K562 (cell line): Measurements from ENCODE around the gene ITSN2. TPM values are rescaled to one million over a fixed set of nuclear protein-coding genes. Genes with fewer than 3 reads are reported as not detected.

Experiments used
- CBX2 ChIP-seq: fragments of 200-600 bp; sonication (generic); IDR thresholded peaks from one replicate; pipeline ENCODE4 v1.6.1; 2012; ENCODE audit warnings: mild to moderate bottlenecking, low read length, inconsistent platforms; ENCODE audit not compliant: insufficient read depth, poor library complexity, severe bottlenecking
- EGR1 ChIP-seq: fragments of 450-650 bp; conservative IDR thresholded peaks from 2 replicates; pipeline ENCODE4 v1.6.1; 2017; ENCODE audit warnings: mild to moderate bottlenecking
- ELF4 ChIP-seq: fragments of 450-650 bp; formaldehyde crosslinking; IDR thresholded peaks from 2 replicates; pipeline ENCODE4 v1.4.0; 2022; ENCODE audit warnings: missing genetic modification characterization
- ZFP36 ChIP-seq: fragments of 150-350 bp; IDR thresholded peaks from 2 replicates; pipeline ENCODE4 v1.6.1; 2018; ENCODE audit warnings: low read length, low read depth; ENCODE audit not compliant: partially characterized antibody
- ZNF668 ChIP-seq: fragments of 250-450 bp; sonication (Bioruptor Pico); IDR thresholded peaks from 2 replicates; pipeline ENCODE4 v1.8.0; 2022; ENCODE audit warnings: mild to moderate bottlenecking, inconsistent platforms
- ZSCAN32 ChIP-seq: fragments of 450-650 bp; formaldehyde crosslinking; IDR thresholded peaks from 2 replicates; pipeline ENCODE4 v1.4.0; 2020; ENCODE audit warnings: mild to moderate bottlenecking, moderate library complexity
- polyA plus RNA-seq, 8 experiments: library from polyadenylated mRNA; depleted of rRNA in 4 of 8; stranded (reverse) in 5 of 8; unstranded in 3 of 8; fragments of >200 nt; fragmentation: Nextera tagmentation in 2 of 8; fragmentation: Illumina TruSeq in 1 of 8; extraction: Ambion mirVana in 2 of 8; extraction: Trizol in 1 of 8; gene quantifications; 2 replicates each; pipeline versions ENCODE4 v1.2.1 to v1.2.3, GENCODE V29; 2011 to 2014; ENCODE audit warnings: inconsistent platforms in 1 of 8, missing spikeins in 1 of 8
- total RNA-seq, 7 experiments: library from RNA; depleted of rRNA in 6 of 7; stranded (reverse); fragments of >200 nt in 6 of 7; fragmentation: Illumina TruSeq in 2 of 7; extraction: Trizol in 2 of 7; gene quantifications; 2 replicates each; pipeline versions ENCODE4 v1.2.1 to v1.2.3, GENCODE V29; 2011 to 2021; ENCODE audit warnings: low replicate concordance in 1 of 7
- TF ChIP-seq, protein P1 (sequence below): sonication (generic); formaldehyde crosslinking; IDR thresholded peaks from 2 replicates; pipeline ENCODE4 v1.8.1; 2023; ENCODE audit warnings: missing genetic modification reagents, mild to moderate bottlenecking, borderline replicate concordance
- TF ChIP-seq, protein P2 (sequence below): fragments of 450-650 bp; IDR thresholded peaks from 2 replicates; pipeline ENCODE4 v1.7.1; 2018; ENCODE audit warnings: mild to moderate bottlenecking, low read depth; ENCODE audit not compliant: partially characterized antibody

The ITSN2 gene
- total and polyA plus RNA-seq, 9 of the 15 experiments (the other 6 are each of a cell fraction or from before 2014, with no cell fraction given): 6.6 to 19.9 (median 15.2) TPM

DNA sequence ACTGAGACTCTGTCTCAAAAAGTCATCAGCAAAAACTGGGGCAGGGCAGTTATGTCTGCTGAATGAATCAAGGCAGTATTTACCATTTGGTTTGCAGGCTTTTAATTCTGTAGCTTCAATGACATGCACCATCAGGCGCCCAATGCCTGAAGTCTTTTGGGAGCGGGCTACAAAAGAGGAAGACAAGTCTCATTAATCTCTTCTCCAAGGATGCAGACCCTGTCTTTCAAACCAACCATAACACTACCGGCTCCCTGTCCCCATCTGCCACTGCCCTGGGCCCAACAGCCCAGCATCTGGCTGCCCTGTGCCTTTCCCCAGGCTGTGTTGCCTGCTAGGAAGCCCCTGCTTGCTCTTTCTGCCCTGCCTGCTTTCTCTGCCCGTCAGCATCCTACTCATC is 155.2 kb downstream of the ITSN2 start (continued):
- TF ChIP-seq, protein P1, sequence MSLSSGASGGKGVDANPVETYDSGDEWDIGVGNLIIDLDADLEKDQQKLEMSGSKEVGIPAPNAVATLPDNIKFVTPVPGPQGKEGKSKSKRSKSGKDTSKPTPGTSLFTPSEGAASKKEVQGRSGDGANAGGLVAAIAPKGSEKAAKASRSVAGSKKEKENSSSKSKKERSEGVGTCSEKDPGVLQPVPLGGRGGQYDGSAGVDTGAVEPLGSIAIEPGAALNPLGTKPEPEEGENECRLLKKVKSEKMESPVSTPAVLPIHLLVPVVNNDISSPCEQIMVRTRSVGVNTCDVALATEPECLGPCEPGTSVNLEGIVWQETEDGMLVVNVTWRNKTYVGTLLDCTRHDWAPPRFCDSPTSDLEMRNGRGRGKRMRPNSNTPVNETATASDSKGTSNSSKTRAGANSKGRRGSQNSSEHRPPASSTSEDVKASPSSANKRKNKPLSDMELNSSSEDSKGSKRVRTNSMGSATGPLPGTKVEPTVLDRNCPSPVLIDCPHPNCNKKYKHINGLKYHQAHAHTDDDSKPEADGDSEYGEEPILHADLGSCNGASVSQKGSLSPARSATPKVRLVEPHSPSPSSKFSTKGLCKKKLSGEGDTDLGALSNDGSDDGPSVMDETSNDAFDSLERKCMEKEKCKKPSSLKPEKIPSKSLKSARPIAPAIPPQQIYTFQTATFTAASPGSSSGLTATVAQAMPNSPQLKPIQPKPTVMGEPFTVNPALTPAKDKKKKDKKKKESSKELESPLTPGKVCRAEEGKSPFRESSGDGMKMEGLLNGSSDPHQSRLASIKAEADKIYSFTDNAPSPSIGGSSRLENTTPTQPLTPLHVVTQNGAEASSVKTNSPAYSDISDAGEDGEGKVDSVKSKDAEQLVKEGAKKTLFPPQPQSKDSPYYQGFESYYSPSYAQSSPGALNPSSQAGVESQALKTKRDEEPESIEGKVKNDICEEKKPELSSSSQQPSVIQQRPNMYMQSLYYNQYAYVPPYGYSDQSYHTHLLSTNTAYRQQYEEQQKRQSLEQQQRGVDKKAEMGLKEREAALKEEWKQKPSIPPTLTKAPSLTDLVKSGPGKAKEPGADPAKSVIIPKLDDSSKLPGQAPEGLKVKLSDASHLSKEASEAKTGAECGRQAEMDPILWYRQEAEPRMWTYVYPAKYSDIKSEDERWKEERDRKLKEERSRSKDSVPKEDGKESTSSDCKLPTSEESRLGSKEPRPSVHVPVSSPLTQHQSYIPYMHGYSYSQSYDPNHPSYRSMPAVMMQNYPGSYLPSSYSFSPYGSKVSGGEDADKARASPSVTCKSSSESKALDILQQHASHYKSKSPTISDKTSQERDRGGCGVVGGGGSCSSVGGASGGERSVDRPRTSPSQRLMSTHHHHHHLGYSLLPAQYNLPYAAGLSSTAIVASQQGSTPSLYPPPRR (CRISPR knock-in tag): no peak
- no peak for TF ChIP-seq CBX2
- no peak for TF ChIP-seq ZNF668 (CRISPR knock-in tag)
- TF ChIP-seq ZSCAN32 (CRISPR knock-in tag): no peak
- no peak for TF ChIP-seq ELF4
- TF ChIP-seq EGR1: no peak
- TF ChIP-seq, protein P2, sequence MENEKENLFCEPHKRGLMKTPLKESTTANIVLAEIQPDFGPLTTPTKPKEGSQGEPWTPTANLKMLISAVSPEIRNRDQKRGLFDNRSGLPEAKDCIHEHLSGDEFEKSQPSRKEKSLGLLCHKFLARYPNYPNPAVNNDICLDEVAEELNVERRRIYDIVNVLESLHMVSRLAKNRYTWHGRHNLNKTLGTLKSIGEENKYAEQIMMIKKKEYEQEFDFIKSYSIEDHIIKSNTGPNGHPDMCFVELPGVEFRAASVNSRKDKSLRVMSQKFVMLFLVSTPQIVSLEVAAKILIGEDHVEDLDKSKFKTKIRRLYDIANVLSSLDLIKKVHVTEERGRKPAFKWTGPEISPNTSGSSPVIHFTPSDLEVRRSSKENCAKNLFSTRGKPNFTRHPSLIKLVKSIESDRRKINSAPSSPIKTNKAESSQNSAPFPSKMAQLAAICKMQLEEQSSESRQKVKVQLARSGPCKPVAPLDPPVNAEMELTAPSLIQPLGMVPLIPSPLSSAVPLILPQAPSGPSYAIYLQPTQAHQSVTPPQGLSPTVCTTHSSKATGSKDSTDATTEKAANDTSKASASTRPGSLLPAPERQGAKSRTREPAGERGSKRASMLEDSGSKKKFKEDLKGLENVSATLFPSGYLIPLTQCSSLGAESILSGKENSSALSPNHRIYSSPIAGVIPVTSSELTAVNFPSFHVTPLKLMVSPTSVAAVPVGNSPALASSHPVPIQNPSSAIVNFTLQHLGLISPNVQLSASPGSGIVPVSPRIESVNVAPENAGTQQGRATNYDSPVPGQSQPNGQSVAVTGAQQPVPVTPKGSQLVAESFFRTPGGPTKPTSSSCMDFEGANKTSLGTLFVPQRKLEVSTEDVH: no peak
- TF ChIP-seq ZFP36: no peak
